Measurements from ENCODE around the gene NMT1. TPM values are rescaled to one million over a fixed set of nuclear protein-coding genes. Genes with fewer than 3 reads are reported as not detected.

NMT1 gene
- total and polyA plus RNA-seq, 2 of the 13 experiments (the other 11 are each of a cell fraction or from before 2014, with no cell fraction given): 75.7 to 142 TPM

GRCh38 chr17:45156242-45156641, 95.1 kb downstream of the NMT1 start:
- TF ChIP-seq ARHGAP35 (CRISPR knock-in tag; IDR thresholded peaks at IDR 0.05; ENCODE audit: borderline replicate concordance) (no peak), ZNF253 (CRISPR knock-in tag; IDR thresholded peaks at IDR 0.05; ENCODE audit: borderline replicate concordance) (no peak), CEBPG (CRISPR knock-in tag; IDR thresholded peaks at IDR 0.05) (no peak), ZNF772 (CRISPR knock-in tag; IDR thresholded peaks at IDR 0.05) (no peak), FOXA1 (IDR thresholded peaks at IDR 0.05) (no peak), FOXA1 (CRISPR knock-in tag; IDR thresholded peaks at IDR 0.05) (no peak), DMTF1 (CRISPR knock-in tag; IDR thresholded peaks at IDR 0.05) (no peak), POLR2AphosphoS2 (IDR thresholded peaks at IDR 0.05; ENCODE audit: low read depth, low read length) (no peak), RERE (CRISPR knock-in tag; IDR thresholded peaks at IDR 0.05; ENCODE audit: low read depth) (no peak), UBTF (CRISPR knock-in tag; IDR thresholded peaks at IDR 0.05) (no peak)
- no peak for ATAC-seq
- Histone ChIP-seq H3K4me3 (replicated peaks in 1 of 3; ENCODE audit: insufficient read depth in 1 of 3, low read depth in 2 of 3, low read length in 3 of 3) (no peak overlapping the region), H3K36me3 (replicated peaks in 1 of 2; ENCODE audit: control insufficient read depth in 1 of 2, insufficient read depth in 2 of 2, low read length in 2 of 2) (no peaks in the 10 kb centered on the region), H3K27me3 (ENCODE audit: control insufficient read depth in 1 of 2, insufficient read depth in 2 of 2, low read length in 2 of 2) (no peaks in the 10 kb centered on the region), H3K9ac (ENCODE audit: insufficient read depth, low read depth, low read length) (no peak overlapping the region), H3K79me2 (ENCODE audit: insufficient read depth, low read length) (peaks cover 19% of the 10 kb centered on the region), H3K9me3 (ENCODE audit: low read length) (no peaks in the 10 kb centered on the region), H2AFZ (ENCODE audit: low read length) (no peak overlapping the region), H3K4me2 (ENCODE audit: low read depth, low read length) (no peak overlapping the region), H3K27ac (ENCODE audit: extremely low read length, insufficient read depth, low read length) (no peak overlapping the region), H3K4me1 (ENCODE audit: insufficient read depth, low read length) (peaks cover 35% of the 10 kb centered on the region), H4K20me1 (ENCODE audit: insufficient read depth, low read length) (peaks cover 7% of the 10 kb centered on the region)
- BruUV-seq (replicated peaks): no TSS peak
- FAIRE-seq: no peak
- ChIA-PET CTCF (ENCODE audit: low intra/inter-chr PET ratio, low total read pairs) (no interaction called here), POLR2A (interaction anchor here (1.0 to 24.3 kb wide), 4 partner anchors 1 to 42 kb away, joined by 3 to 2487 read pairs (median 1519); partner anchors contain the start of genes ACBD4, HEXIM1 and HEXIM2)
- WGBS (ENCODE audit: low lambda C conversion rate): 97% methylated on average over 3 of the region's 3 CpGs
- no peak for DNase-seq (ENCODE audit: low spot score)
- intact Hi-C loops (cut with micrococcal nuclease; ENCODE audit: unreplicated experiment) (no loop called here), in situ Hi-C loops (cut with HindIII; ENCODE audit: extremely low pct_ligation_motif_present, low pct_unique_long_range_greater_than_20kb) (no loop called here)

All from HepG2 (cell line).